HG03108 (cell line): ENCODE results near the gene RGS9.
"Not testable (repeated sequence)": the region's sequence is repeated elsewhere in the genome, so short reads cannot be mapped to it uniquely, and the experiment has no call there.

Experiments
- ATAC-seq: cut with Tn5 transposase; IDR thresholded peaks from one replicate; pipeline ENCODE4 v1.9.1; 2021; ENCODE audit warnings: moderate library complexity; ENCODE audit not compliant: unreplicated experiment

The RGS9 gene

DNA sequence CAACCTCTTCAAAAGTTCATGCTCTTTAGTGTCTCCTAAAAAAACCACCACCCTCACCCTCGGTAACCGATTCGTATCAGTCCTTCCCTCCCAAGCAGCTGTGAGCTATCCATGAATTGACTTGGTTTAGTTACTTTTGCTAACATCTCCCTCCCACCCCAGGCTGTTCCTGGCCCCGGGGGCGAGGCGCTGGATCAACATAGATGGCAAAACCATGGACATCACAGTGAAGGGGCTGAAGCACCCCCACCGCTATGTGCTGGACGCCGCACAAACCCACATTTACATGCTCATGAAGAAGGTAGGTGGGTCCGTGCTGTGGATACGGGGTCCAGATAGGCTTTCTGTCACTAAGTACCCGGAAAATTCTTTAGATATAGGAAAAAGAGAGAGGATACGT lies 66.8 kb downstream of the RGS9 start:
- ATAC-seq, result no peak

DNA sequence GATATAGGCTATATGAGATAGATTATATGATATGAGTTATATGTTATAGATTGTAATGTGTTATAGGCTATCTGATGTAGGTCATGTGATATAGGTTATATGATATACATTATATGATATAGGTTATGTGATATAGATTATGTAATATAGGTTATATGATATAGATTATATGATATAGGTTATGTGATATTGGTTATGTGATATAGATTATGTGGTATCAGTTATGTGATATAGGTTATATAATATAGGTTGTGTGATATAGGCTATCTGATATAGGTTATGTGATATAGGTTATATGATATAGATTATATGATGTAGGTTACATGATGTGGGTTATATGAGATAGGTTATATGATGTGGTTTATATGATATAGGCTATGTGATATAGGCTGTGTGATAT lies 68.5 kb downstream of the RGS9 start:
- ATAC-seq, result no peak

DNA sequence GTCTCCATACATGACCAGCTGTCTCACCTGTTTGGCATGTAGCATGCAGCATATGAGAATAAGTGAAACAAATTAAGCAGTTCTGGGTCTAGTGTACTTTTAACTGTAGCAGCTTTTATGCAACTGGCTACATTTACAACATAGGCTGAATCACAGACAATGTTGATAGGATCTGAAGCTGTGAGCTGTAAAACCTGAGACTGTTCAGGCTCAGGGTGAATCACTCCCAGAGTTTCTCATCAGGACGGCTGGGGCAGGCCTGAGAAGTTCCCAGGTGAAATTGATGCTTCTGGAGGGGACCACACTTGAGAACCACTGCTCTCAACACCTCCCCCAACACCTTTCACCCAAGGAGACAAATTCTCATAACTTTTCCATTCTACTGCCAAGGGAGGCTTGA lies 70.3 kb downstream of the RGS9 start:
- ATAC-seq, result not testable (repeated sequence)

DNA sequence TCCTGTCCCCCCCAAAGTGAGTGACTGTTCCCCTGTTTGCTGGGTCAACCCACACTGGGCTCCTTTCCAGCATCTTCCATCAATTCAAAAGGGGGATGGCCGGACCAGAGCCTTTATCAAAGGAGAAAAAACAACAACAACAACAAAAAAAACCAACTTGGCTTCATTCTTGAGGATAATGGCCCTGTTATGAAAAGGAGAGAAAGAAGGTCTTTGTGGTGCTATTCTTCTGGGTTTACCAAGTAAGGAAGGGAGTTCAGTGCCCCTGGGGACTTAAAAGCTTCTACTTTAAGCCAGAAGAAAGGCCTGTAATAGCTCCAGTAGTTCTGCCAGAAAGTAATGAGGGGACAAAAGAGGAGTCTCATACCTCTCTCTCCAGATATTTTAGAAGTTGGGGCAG lies 71.5 kb downstream of the RGS9 start:
- ATAC-seq, result no peak

DNA sequence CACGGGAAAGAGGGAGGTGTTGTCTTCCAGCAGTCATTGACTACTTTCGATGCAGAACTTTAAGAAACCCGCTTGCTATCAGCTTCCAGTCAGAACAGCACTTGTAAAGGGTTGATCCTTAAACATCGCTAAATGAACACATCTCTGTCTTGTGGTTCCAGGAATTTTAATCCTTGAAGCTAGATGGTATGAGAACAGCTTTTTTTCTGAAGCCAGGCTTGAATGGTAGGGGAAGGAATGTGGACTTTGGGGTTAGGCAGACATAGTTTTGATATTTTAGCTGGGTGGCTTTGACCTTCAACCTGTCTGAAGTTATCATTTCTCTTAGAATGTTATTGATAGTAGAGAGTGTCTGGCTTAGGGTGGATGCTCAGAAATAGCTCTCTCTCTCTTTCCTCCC lies 81.1 kb downstream of the RGS9 start:
- no peak for ATAC-seq

DNA sequence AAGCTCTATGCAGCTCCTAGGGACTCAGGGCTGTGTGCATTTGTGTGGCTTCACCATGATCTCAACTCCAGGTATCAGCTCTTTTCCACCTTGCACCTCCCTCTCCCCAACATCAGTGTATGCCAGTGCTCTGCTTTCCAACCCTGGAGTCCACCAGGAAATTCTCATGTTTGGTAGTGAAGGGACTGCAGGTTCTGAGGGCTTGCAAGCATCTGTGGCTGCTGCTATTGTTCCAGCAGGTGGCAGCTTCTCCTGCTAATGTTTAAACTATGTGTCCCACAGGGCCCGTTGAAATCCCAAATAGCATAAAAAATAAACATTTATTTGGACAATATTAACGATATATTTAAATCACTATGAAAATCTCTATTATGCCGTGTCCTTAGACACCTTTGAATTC lies 82.0 kb downstream of the RGS9 start:
- no peak for ATAC-seq

DNA sequence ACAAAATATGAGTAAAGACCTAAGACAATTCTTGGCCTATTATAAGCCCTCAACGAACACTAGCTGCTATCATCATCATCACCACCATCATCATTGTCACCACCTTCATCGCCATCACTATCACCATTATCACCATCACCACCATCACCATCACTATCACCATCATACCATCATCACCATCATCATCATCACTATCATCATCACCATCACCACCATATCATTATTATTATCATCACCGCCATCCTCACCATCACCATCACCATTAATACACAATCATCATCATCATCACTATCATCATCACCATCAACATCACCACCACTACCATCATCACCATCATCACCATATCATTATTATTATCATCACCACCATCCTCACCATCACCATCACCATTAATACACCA lies 82.5 kb downstream of the RGS9 start:
- no peak for ATAC-seq

DNA sequence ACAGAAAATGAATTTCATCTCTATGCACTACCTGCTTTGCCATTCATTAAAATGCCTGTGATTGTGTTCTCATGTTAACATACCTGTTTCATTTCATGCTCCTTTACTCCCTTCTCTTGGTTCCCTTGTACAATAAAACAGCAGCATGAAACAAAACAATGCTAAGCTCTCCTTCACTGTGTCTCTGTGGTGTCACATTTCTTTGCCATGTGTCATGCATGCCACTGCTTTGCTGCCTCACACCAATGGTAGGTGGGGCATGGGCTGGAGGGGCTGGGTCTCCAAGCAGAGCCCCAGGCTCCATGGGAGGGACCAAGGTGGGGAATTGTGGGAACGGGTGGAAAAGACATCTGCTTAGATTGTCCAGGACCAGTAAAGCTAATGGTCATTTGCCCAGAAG lies 83.6 kb downstream of the RGS9 start:
- ATAC-seq, result no peak

DNA sequence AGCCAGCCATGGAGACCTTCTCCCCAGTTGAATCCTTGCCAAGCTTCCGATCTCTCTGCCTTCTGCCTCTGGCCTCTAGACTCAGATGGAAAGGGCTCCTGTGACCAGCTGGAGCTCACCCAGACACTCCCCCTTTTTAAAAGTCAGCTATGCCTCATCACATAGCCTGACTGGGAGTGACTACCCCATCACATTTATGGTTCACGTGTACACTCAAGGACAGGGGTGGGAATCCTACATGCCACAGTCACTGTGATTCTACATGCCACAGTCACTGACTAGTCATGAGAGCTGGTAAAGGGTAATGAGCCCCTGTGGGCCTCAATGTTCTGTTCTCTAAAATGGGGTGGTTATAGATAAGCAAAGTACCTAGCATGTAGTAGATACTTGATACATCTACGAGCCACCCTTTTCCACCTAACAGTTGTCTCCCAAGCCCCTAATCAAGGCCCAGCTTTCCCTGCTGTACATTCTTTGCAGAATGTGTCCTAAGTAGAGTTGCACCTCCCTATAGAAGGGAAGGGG lies 85.1 kb downstream of the RGS9 start:
- no peak for ATAC-seq

DNA sequence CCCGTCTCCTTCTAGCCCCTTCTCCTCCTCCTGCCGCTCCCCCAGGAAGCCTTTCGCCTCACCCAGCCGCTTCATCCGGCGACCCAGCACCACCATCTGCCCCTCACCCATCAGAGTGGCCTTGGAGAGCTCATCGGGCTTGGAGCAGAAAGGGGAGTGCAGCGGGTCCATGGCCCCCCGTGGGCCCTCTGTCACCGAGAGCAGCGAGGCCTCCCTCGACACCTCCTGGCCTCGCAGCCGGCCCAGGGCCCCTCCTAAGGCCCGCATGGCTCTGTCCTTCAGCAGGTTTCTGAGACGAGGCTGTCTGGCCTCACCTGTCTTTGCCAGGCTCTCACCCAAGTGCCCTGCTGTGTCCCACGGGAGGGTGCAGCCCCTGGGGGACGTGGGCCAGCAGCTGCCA lies 87.9 kb downstream of the RGS9 start:
- ATAC-seq, result no peak

DNA sequence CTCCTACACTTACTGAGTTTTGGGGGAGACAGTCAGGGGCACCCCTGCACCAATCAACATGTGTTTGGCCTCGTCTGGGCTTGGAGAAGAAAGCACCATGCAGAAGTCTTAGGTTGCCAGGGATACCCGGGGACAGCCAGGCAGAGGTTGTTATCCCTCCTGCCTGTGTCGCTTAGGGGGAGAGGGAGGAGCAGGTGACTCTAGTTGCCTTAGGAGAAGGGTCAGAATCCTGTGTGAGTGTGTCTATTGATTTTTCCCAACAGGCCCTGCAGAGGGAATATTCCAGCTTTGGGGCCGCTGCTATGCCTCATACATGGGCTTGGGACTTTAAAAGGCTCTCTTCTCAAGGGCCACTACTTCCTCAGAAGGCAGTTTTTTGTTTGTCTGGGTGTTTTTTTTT lies 89.1 kb downstream of the RGS9 start:
- no peak for ATAC-seq

DNA sequence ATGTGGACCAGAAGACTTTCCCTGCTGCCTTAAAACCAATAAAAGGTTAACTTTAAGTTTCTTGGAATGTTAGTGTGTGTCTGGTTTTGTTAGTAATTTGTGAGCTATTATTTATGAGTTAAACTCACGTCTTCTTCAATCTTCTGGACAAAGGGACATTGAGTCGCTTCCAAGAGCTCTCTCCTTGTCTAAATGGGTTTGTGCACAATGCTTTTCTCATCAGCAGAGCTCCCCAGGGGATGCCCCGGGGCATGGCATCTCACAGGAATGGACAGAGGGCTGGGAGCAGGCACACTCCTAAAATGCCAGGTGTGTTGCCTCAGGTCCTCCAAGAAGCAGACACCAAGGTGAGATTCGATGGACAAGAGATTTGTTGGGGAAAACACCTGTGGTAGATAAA lies 90.5 kb downstream of the RGS9 start:
- ATAC-seq, result no peak

DNA sequence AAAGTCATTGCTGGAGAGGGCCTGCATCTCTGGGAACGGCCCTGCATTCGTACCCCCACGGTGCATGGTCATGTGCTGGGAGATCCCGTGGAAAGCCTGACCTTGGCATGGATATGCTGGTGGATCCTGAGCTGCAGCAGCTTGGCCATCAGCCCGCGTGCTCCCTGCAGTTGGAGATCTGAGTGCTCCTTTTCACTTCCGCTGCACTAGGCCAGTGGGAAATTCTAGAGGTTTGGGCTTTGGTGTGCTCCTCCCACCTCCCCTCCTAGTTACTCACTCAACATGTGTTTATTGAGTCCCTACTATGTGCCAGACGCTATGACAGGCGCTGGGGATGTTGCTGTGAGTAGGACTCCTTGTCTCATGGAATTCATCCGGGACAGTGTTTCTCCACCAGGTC lies 91.1 kb downstream of the RGS9 start:
- ATAC-seq, result no peak

DNA sequence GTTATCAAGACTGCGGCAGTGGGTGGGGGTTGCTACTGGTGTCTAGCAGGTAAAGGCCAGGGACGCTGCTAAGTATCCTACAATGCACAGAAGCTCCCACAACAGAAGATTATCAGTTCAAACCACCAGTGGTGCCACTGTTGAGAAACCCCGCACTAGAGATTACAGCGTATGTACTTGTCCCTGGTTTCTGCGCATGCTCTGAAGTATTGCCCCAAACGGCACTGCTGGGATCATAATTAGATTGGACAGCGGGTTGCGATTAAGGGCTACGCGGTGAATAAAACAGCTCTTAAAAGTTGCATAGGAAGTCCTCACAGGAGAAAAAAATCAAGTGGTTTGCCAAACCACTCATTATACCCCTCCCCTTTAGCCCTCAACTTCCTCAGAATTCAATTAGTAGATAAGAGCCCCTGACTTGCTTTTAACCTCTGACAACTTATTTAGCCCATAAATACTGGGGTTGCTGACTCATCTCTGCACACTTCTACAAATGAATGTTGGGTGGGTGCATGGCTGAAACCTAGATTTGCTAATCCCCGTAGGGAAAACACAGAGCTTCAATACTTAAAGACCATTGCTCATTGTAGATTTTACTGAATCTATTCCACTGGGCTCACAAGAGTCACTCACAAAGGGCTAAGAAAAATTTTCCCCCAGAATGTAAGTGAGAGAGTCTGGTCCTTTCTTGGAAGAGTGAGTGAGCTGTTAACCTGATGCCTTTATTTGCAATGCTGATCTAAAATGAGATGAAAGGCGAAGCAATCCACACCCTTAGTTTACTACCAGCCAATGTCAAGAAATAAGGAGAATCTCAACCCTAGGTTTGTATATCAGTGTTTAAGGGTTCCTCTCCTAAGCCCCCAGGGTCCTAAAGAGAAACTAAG lies 91.8 kb downstream of the RGS9 start:
- no peak for ATAC-seq

DNA sequence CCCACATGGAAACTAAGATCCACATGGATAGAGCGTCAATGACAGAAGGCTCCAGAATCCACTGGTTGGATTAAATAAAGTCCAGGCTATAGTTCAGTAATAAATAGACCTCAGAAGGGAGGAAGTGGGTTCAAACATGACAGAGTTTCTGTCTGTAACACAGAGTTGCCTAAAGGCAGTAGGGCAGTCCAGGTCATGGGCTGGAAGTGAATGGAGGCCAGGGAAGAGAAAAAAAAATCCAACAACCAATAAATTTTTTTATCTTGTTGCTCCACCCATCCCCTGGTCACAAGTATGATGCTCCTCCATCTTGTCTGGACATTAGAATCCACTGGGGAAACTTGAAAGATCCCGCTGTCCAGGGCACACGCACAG lies 92.4 kb downstream of the RGS9 start:
- no peak for ATAC-seq

DNA sequence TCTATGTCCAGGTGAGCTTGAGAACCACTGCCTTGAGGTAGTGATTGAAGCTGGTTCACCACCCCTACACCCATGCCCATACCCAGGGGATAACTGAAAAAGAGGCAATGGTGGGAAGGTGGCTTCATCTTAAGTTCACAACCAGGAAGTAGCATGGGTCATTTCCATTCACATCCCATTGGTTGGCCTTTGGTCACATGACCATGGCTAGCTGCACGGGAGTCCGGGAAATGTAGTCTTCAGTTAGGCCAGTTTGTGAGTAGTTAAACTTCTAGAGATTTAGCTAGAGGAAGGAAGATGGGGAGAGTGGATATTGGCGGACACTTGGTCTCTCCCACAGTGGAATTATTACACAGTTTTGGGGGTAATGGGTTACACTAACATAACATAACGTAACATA lies 92.9 kb downstream of the RGS9 start:
- ATAC-seq, result no peak

DNA sequence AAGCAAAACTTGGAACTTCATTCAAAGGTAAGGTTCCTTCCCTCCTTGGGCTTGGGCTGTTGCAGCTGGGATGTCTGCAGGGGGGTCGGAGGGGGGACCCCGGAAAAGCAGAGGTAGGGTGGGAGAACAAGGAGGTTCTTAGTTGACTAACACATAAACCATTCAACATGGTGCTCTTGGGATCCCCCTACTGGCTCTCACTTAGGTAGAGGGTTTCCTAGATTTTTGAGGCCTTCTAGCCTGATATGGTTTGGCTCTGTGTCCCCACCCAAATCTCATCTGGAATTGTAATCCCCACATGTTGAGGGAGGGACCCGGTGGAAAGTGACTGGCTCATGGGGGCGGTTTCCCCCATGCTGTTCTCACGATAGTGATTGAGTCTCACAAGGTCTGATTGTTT lies 93.9 kb downstream of the RGS9 start:
- ATAC-seq, result no peak

DNA sequence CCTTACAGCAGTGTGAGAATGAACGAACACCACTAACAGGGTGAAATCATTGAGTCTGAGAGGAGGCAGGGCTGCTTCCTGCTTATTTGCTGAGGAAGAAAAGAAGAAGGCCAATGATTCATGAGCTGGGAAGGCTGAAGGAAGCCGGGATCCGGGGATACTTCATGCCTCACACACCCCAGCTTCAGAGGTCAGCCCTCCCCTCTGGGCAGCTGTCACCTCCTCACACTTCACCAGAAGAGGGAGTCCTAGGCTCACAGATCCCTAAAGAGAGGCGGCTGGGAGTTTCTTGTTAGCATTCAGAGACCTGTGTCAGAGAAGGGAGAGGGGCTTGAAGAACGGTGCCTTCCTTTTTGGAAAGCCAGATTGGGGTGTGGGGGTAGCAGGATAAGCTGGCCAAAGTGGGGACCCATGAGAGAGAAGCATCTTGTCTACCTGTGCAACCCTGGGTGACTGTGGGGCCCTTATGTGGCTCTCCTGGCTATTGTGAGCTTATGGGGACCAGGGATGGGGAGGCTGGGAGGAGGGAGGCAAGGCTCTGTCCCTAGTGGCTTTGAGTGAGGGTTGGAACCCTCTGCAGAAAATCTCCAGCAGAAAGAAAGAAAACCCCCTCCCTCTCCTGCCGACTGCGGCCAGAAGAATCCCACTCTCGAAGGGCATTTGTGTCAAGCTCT lies 94.6 kb downstream of the RGS9 start:
- ATAC-seq, result no peak

DNA sequence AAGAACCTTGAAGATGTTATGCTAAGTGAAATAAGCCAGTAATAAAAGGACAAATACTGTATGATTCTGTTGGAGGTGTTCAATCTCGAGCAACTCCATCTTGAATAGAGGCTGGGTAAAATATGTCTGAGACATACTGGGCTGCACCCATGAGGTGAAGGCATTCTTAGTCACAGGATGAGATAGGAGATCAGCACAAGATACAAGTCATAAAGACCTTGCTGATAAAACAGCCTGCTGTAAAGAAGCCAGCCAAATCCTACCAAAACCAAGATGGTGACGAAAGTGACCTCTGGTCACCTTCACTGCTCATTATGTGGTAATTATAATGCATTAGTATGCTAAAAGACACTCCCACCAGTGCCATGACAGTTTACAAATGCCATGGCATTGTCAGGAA lies 98.1 kb downstream of the RGS9 start:
- ATAC-seq, result no peak

DNA sequence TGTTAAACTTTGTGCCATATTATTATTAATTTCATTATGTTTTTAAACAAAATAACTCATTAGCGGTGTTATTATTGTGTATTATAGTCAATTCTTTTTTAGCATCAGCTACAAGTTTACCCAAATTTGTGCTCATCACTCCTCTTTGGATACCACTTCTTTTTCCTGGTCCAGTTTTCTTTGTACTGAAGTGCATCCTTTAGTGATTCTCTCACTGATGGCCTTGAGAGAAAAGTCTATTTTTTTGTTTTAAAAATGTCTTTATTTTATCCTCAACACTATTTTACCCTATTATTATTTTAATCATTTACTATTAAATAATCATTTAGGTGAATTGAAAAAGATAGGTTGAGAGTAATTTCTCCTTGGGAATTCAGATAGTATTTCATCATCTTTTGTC lies 99.2 kb downstream of the RGS9 start:
- ATAC-seq, result no peak

DNA sequence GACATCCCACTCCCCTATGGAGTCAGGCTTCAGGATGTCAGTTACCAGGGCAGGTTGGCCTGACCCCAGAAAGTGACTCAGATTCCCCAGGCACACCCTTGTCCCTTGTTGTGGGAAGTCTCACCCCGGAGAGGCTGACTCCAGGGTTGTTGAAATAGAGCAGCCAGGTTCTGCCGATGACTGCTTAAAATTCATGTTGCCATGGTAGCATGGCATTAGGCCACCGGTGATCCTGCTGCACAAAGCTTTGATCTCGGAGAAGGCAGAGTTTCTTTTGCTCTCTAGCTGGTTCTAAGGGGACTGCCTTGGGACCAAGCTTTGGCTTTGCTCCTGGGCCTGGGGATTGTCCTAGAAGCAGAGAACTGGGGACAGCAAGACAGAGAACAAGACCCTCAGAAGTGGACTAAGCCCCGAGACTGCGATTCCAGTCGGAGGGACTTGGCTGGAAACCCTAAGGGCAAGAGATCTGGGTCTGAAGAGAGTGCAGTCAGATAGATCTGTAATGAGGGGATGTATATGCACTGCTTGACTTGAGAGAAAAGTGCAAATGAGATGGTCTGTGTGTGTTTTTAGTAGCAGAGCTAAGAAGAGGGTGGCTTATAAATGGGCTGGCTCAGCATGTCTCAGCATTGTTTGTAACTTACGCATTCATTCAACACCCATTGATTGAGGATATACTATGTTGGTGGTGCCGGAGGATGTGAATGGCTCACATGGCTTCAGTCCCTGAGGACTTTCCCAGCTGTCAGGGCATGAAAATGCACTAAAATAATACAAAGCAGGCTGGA lies 106.9 kb downstream of the RGS9 start:
- ATAC-seq, result no peak

DNA sequence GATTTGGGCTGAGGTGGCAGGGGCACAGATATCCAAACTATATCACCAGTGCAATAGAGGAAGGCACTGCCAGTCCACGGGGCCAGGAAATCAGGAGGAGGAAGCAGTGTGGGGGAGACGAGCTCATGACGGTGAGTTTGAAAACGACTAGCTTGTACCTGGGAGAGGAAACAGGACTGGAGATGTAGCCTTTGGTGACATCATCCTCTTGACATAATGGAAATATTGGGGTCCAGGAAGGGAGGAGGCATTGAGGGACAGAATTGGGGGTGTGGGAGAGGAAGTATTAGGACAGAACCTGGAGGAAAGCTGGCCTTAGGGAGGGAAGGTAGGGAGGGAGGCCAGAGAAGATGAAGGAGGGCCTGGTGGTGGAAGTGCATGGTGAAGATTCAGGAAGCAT lies 109.1 kb downstream of the RGS9 start:
- ATAC-seq, result no peak
